Lower leg skin (tissue), 3 donors: ENCODE data around the gene TAL1.

ENCODE experiments used
- POLR2A ChIP-seq, 2 donors: fragments of 450-650 bp; IDR thresholded peaks; one replicate each; pipeline ENCODE4 v1.6.1; 2016 to 2017; ENCODE audit warnings: antibody characterized with exemption in 2 of 2, mild to moderate bottlenecking in 1 of 2, moderate library complexity in 1 of 2
- TF ChIP-seq, protein P1 (sequence below), 3 donors: fragments of 450-650 bp; IDR thresholded peaks; one replicate each; pipeline ENCODE4 v1.5.1; 2016; ENCODE audit warnings: antibody characterized with exemption in 3 of 3, mild to moderate bottlenecking in 3 of 3, moderate library complexity in 2 of 3

DNA sequence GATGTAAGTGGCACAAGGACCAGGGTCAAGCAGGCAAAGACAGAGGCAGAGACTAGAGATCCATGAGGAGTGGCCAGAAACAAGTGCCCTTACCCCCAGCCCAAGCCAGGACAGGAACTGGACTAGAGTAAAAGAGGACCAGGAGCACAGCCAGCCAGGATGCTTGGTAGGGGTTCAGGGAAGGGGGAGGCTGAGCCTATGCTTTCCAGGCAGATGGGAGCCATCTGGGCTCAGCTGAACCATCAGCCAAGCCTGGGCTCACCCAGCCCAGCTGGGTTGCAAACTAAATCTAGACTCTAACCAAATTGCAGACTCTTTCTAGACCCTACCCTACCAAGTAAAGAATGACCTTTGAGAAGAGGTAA lies 57.4 kb downstream of the TAL1 start:
- TF ChIP-seq, protein P1, sequence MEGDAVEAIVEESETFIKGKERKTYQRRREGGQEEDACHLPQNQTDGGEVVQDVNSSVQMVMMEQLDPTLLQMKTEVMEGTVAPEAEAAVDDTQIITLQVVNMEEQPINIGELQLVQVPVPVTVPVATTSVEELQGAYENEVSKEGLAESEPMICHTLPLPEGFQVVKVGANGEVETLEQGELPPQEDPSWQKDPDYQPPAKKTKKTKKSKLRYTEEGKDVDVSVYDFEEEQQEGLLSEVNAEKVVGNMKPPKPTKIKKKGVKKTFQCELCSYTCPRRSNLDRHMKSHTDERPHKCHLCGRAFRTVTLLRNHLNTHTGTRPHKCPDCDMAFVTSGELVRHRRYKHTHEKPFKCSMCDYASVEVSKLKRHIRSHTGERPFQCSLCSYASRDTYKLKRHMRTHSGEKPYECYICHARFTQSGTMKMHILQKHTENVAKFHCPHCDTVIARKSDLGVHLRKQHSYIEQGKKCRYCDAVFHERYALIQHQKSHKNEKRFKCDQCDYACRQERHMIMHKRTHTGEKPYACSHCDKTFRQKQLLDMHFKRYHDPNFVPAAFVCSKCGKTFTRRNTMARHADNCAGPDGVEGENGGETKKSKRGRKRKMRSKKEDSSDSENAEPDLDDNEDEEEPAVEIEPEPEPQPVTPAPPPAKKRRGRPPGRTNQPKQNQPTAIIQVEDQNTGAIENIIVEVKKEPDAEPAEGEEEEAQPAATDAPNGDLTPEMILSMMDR (IDR thresholded peaks at IDR 0.05), result no peak
- TF ChIP-seq POLR2A (IDR thresholded peaks at IDR 0.05), result no peak
